ENCODE measurements around the gene STOM. TPM values are rescaled to one million over a fixed set of nuclear protein-coding genes. Genes with fewer than 3 reads are reported as not detected.

Gene STOM
- total and polyA plus RNA-seq, 2 of the 8 experiments (the other 6 are each of a cell fraction or from before 2014, with no cell fraction given), result 25.2 to 60.4 TPM

DNA sequence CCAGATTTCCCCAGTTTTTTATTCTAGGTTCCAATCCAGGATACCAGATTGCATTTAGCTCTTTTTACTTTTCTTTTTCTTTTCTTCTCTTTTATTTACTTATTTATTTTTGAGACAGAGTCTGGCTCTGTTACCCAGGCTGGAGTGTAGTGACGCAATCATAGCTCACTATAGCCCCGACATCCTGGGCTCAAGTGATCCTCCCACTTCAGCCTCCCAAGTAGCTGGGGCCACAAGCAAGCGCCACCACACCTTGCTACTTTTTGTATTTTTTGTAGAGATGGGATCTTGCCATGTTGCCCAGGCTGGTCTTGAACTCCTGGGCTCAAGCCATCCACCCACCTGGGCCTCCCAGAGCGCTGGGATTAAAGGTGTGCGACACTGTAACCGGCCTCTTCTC is 53.7 kb downstream of the STOM start:
- Histone ChIP-seq H3K56ac (replicated peaks; ENCODE audit: insufficient read length, low read depth, low read length) (no peak overlapping the region), H3K4me1 (replicated peaks in 1 of 4; ENCODE audit: control insufficient read depth in 3 of 4, insufficient read depth in 4 of 4, low read length in 3 of 4) (no peaks in the 10 kb centered on the region), H3K9me3 (ENCODE audit: insufficient read depth in 2 of 2, low read depth in 1 of 2, low read length in 1 of 2) (no peaks in the 10 kb centered on the region), H3K9ac (replicated peaks in 1 of 4; ENCODE audit: extremely low read depth in 1 of 4, low read depth in 3 of 4, low read length in 3 of 4) (no peak overlapping the region), H4K8ac (ENCODE audit: extremely low read depth, insufficient read depth, low read length) (no peak overlapping the region), H4K20me1 (replicated peaks in 1 of 2; ENCODE audit: control insufficient read depth in 1 of 2, insufficient read depth in 2 of 2, low read length in 2 of 2) (no peaks in the 10 kb centered on the region), H2BK120ac (replicated peaks; ENCODE audit: low read depth, low read length) (no peak overlapping the region), H3K18ac (ENCODE audit: extremely low read depth, low read length) (no peak overlapping the region), H2AK5ac (ENCODE audit: low read depth, low read length) (no peak overlapping the region), H3K14ac (ENCODE audit: insufficient read length) (no peak overlapping the region), H2BK20ac (ENCODE audit: low read length) (no peak overlapping the region), H3K27ac (ENCODE audit: low read depth, low read length) (no peak overlapping the region), H3K23me2 (ENCODE audit: low read depth, low read length) (no peaks in the 10 kb centered on the region), H3K79me1 (ENCODE audit: low read depth, low read length) (no peaks in the 10 kb centered on the region), H2BK15ac (ENCODE audit: low read length) (no peak overlapping the region), H2AFZ (ENCODE audit: low read length) (no peak overlapping the region), H2BK12ac (ENCODE audit: low read depth, low read length) (no peak overlapping the region), H3K23ac (ENCODE audit: insufficient read length) (no peak overlapping the region), H3K36me3 (ENCODE audit: control insufficient read depth in 2 of 4, insufficient read depth in 4 of 4, low read length in 3 of 4) (peaks cover 0 to 2% (median under 1%) of the 10 kb centered on the region in 4 experiments; a peak in 3 of 8 replicates), H2BK5ac (ENCODE audit: low read depth, low read length) (no peak overlapping the region), H3K27me3 (replicated peaks in 1 of 4; ENCODE audit: control insufficient read depth in 3 of 4, extremely low read depth in 1 of 4, insufficient read depth in 3 of 4, low read length in 3 of 4) (no peaks in the 10 kb centered on the region), H3K4me2 (ENCODE audit: insufficient read depth in 1 of 2, low read depth in 2 of 2, low read length in 2 of 2) (no peak overlapping the region), H4K5ac (ENCODE audit: insufficient read length, low read depth, low read length) (no peak overlapping the region), H4K91ac (replicated peaks; ENCODE audit: insufficient read length, low read length) (no peak overlapping the region), H3K4ac (replicated peaks; ENCODE audit: insufficient read length, low read depth, low read length) (no peak overlapping the region), H3K79me2 (ENCODE audit: control insufficient read depth in 1 of 2, insufficient read depth in 2 of 2, low read length in 2 of 2) (no peaks in the 10 kb centered on the region), H3K4me3 (ENCODE audit: extremely low read depth in 1 of 4, insufficient read depth in 2 of 4, low read depth in 3 of 4, low read length in 4 of 4) (no peak overlapping the region)
- DNase-seq (ENCODE audit: low read depth in 1 of 2, low spot score in 2 of 2) (no peak), FAIRE-seq (no peak)
- 93% methylated on average over 4 of the region's 6 CpGs; no CpG with 5 or more reads in 1 of the 2 experiments for WGBS, 2 experiments (ENCODE audit: extremely low coverage in 1 of 2, insufficient coverage in 1 of 2, insufficient read length in 1 of 2, insufficient replicate concordance in 2 of 2, low coverage in 1 of 2, low lambda C conversion rate in 2 of 2, missing lambda C conversion rate in 1 of 2)
- ChIA-PET POLR2A (ENCODE audit: partially characterized antibody) (no interaction called here), CTCF (ENCODE audit: partially characterized antibody) (interaction anchor here (0.6 to 9.9 kb wide), 11 partner anchors 11 to 145 kb away, joined by 3 to 197 read pairs (median 4); no protein-coding TSS in a partner anchor)
- TF ChIP-seq SUZ12 (IDR thresholded peaks at IDR 0.05; ENCODE audit: low read length), result no peak
- TF ChIP-seq SAP30 (IDR thresholded peaks at IDR 0.05; ENCODE audit: insufficient read depth, insufficient replicate concordance, low read length), result no peak
